ENCODE results near the gene TRIM51.
"Not testable (repeated sequence)": the region's sequence is repeated elsewhere in the genome, so short reads cannot be mapped to it uniquely, and the experiment has no call there.

Gene TRIM51, protein sequence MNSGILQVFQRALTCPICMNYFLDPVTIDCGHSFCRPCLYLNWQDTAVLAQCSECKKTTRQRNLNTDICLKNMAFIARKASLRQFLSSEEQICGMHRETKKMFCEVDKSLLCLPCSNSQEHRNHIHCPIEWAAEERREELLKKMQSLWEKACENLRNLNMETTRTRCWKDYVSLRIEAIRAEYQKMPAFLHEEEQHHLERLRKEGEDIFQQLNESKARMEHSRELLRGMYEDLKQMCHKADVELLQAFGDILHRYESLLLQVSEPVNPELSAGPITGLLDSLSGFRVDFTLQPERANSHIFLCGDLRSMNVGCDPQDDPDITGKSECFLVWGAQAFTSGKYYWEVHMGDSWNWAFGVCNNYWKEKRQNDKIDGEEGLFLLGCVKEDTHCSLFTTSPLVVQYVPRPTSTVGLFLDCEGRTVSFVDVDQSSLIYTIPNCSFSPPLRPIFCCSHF

DNA sequence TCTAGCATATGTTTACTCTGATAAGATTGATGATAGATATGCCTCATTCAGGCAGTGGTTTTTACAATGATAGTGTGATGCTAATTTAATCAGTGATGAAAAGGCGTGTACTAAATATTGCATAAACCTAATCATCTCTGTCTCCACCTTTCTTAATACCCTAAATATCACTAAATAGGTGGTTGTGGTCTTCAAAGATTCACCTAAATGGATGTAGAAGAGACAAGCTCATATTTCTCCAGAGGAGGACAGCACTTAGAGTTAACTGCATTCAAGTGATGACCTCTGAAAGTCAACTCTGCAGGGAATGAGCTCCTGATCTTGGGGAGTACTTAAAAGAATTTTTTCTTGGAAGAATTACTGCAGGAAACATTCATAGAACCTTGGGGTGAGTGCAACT lies at the start of gene TRIM51:
Gene TRIM51 (plus strand): TSS at position 301 of the 400 bp plus-strand sequence. CDS start 2,132 bp downstream, outside the sequence.
- not testable (repeated sequence) for DNase-seq

DNA sequence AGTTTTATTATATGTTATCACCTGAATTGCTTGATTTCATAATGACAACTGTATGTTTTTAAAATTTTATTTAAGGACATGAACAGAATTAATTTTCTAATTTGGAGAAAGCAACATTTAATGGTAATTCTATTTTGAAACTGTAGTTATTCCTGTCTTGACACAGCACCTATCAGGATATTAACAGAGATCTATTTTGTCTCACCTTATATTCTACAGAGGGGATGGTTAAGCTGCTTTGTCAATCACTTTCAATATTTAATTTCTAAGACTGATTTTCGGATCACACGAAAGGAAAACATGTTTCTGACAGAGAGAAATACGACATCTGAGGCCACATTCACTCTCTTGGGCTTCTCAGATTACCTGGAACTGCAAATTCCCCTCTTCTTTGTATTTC lies 44.6 kb upstream of the TRIM51 start, which contains the start of gene OR5D16:
Gene OR5D16 (plus strand): TSS at position 301 of the 400 bp plus-strand sequence. CDS start 0 bp downstream, at position 301.
- no peak for DNase-seq

DNA sequence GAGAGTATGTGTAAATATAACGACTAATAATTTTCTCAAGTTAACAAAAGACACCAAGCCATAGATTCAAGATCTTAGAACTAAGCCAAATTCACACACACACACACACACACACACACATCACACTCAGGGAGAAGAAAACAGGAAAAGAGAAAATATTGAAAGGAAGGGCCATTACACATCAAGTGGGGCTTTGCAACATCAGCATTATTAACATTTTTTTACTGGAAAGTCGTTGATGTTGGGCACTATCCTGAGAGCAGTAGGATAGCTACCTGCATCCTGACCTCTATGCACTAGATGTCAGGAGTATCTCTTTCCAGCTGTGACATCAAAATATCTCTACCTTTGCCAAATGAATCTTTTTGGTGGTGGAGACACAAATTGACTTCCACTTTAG lies 35.6 kb upstream of the TRIM51 start:
- DNase-seq: no peak

GRCh38 chr11:55849037-55849436 lies 34.1 kb upstream of the TRIM51 start:
- no peak for DNase-seq

- no peak for DNase-seq
Observed at GRCh38 chr11:55852141-55852540, 31.0 kb upstream of the TRIM51 start.

GRCh38 chr11:55854704-55855103 lies 28.4 kb upstream of the TRIM51 start:
- no peak for DNase-seq

GRCh38 chr11:55867354-55867753 lies 15.7 kb upstream of the TRIM51 start:
- not testable (repeated sequence) for DNase-seq

GRCh38 chr11:55872731-55873130 lies 10.4 kb upstream of the TRIM51 start:
- not testable (repeated sequence) for DNase-seq

GRCh38 chr11:55873146-55873545 lies 10.0 kb upstream of the TRIM51 start:
- not testable (repeated sequence) for DNase-seq

DNA sequence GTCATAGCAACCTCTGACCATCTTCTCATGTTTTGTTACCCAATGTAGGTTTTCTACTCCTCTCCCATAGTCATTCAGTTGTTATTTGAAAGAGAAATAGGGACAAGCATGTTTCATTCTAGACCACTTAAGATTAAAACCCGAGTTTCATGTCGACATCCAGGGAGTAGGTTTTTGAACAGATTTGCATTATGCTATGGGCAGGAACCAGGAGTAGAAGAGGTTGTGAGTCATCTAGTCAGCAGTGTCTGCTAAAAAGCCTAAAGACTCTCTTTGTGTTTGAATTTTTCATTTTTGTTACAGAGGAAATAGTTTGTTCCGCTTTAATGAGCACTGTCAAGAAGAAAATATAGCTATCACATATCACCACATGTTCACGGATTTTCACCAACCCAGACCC lies 1.9 kb downstream of the TRIM51 start:
- DNase-seq: not testable (repeated sequence)

GRCh38 chr11:55885481-55885880 lies 2.4 kb downstream of the TRIM51 start:
- DNase-seq: not testable (repeated sequence)

GRCh38 chr11:55895216-55895615 lies 12.1 kb downstream of the TRIM51 start:
- DNase-seq: no peak

DNA sequence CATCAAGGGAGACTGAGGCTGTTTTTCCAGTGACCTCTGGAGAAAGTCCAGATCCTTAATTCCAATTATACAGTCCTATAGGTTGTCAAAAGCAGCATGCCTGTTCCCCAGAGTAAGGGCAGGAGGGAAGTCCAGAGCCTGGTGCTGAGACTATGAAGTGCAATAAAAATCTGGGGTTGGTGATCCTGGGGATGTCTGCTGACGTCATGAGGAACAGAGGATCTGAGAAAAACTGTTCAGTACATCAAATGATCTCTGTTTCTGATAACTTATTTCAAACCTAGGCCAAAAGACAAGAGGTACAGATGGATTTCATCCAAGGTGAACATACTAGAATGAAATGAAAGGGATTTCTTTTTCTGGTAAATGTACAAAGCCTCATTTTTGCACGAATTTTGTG lies 19.2 kb downstream of the TRIM51 start:
- no peak for DNase-seq

DNA sequence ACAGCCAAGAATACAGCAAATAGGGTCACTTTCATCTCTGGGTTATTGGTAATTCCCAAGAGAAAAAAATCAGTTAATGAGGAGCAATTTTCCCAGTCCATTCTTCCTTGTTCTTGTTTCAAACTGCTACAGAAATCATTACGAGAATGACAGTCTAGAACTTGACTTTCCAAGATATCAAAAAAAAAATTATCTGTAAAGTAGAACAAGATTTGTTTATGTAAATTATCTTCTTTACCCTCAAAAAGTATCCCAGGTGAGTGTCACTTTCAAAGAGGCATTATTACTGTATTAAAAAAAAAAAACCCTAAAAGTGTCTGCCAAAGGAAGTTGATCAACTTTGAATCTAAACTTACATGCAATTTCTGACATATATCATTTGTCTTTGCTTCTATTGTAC lies 31.4 kb downstream of the TRIM51 start, which contains the start of gene OR5W2:
Gene OR5W2 (minus strand): TSS at position 101 of the 400 bp plus-strand sequence. CDS start 0 bp downstream, at position 101.
- DNase-seq: no peak

GRCh38 chr11:55920537-55920936 lies 37.4 kb downstream of the TRIM51 start:
- no peak for DNase-seq

DNA sequence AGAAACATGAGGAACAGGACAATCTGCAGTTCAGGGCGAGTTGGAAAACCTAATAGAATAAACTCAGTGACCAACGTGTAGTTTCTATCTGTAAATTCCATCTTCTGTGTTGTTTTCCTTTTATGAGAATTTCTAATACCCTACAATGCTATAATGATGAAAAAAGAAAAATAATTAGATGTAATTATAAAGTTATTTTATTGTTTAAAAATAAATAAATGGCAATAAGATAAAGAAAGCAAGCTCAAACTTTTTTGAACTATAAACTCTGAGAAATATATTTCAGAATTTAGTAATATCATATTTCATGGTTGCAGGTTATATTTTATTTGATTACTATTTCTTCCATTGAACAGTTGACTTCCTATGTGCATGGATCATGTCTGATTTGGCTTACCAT lies 53.2 kb downstream of the TRIM51 start, which contains the start of gene OR5I1:
Gene OR5I1 (minus strand): TSS at position 101 of the 400 bp plus-strand sequence. CDS start 0 bp downstream, at position 101.
- no peak for DNase-seq
